HepG2 (cell line): ENCODE results near the gene MACROH2A1. TPM values are rescaled to one million over a fixed set of nuclear protein-coding genes. Genes with fewer than 3 reads are reported as not detected.

Experiments
- ARHGAP35 ChIP-seq: sonication (generic); formaldehyde crosslinking; IDR thresholded peaks from 2 replicates; pipeline ENCODE4 v1.9.0; 2022; ENCODE audit warnings: mild to moderate bottlenecking, inconsistent platforms, moderate library complexity, missing genetic modification reagents, borderline replicate concordance
- ARNTL ChIP-seq: sonication (generic); formaldehyde crosslinking; IDR thresholded peaks from 2 replicates; pipeline ENCODE4 v1.4.0; 2020; ENCODE audit warnings: mild to moderate bottlenecking, missing genetic modification reagents
- ATF7-NPFF ChIP-seq: sonication (generic); formaldehyde crosslinking; IDR thresholded peaks from 2 replicates; pipeline ENCODE4 v1.8.1; 2023; ENCODE audit warnings: mild to moderate bottlenecking, low read depth, missing genetic modification reagents, moderate library complexity
- CC2D1A ChIP-seq: sonication (generic); formaldehyde crosslinking; IDR thresholded peaks from 2 replicates; pipeline ENCODE4 v1.8.1; 2023; ENCODE audit warnings: mild to moderate bottlenecking, missing genetic modification reagents
- HES4 ChIP-seq: sonication (generic); formaldehyde crosslinking; IDR thresholded peaks from 2 replicates; pipeline ENCODE4 v1.9.0; 2021; ENCODE audit warnings: mild to moderate bottlenecking, missing genetic modification reagents, borderline replicate concordance
- HMG20B ChIP-seq: conservative IDR thresholded peaks from 2 replicates; pipeline ENCODE4 v1.6.1; 2016; ENCODE audit warnings: missing genetic modification reagents, missing compliant biosample characterization
- HNRNPK ChIP-seq: fragments of 200-400 bp; formaldehyde crosslinking; IDR thresholded peaks from 2 replicates; pipeline ENCODE4 v1.6.1; 2018; ENCODE audit warnings: low read length, low read depth, moderate library complexity, mild to moderate bottlenecking; ENCODE audit not compliant: poor library complexity, severe bottlenecking
- MTF1 ChIP-seq: sonication (generic); formaldehyde crosslinking; IDR thresholded peaks from 2 replicates; pipeline ENCODE4 v1.5.0; 2020; ENCODE audit warnings: missing genetic modification reagents
- MXD4 ChIP-seq: IDR thresholded peaks from 2 replicates; pipeline ENCODE4 v1.6.1; 2016; ENCODE audit warnings: mild to moderate bottlenecking, missing biosample characterization, missing genetic modification reagents
- PHF5A ChIP-seq: IDR thresholded peaks from one replicate; pipeline ENCODE4 v1.6.1; 2018; ENCODE audit warnings: low read depth, missing genetic modification reagents; ENCODE audit not compliant: unreplicated experiment
- SAP130 ChIP-seq: IDR thresholded peaks from 2 replicates; pipeline ENCODE4 v1.6.1; 2016; ENCODE audit warnings: low read depth
- ZNF383 ChIP-seq: sonication (generic); formaldehyde crosslinking; IDR thresholded peaks from 2 replicates; pipeline ENCODE4 v1.4.0; 2020; ENCODE audit warnings: missing genetic modification reagents, mild to moderate bottlenecking, borderline replicate concordance
- ZNF607 ChIP-seq: sonication (generic); formaldehyde crosslinking; IDR thresholded peaks from 2 replicates; pipeline ENCODE4 v1.5.1; 2020; ENCODE audit warnings: missing genetic modification reagents, mild to moderate bottlenecking, borderline replicate concordance
- ZNF644 ChIP-seq: IDR thresholded peaks from 2 replicates; pipeline ENCODE4 v1.6.1; 2016; ENCODE audit warnings: low read depth
- polyA plus RNA-seq, 8 experiments: library from polyadenylated mRNA; depleted of rRNA in 3 of 8; stranded (reverse) in 7 of 8; unstranded in 1 of 8; fragments of >200 nt; fragmentation: Illumina TruSeq in 4 of 8; extraction: Trizol in 4 of 8; gene quantifications; 2 replicates each; pipeline versions ENCODE4 v1.2.1 to v1.2.3, GENCODE V29; 2011 to 2016; ENCODE audit warnings: low read depth in 4 of 8, missing spikeins in 1 of 8, mixed read lengths in 1 of 8; ENCODE audit not compliant: insufficient read depth in 1 of 8
- total RNA-seq, 5 experiments: library from RNA; depleted of rRNA; stranded (reverse); fragments of >200 nt; fragmentation: Illumina TruSeq; extraction: Trizol; gene quantifications; 2 replicates each; pipeline ENCODE4 v1.2.3, GENCODE V29; 2016; ENCODE audit warnings: low read depth in 1 of 5
- TF ChIP-seq, protein P1 (sequence below): sonication (generic); formaldehyde crosslinking; conservative IDR thresholded peaks from 2 replicates; pipeline ENCODE4 v1.4.0; 2020; ENCODE audit warnings: missing genetic modification reagents
- TF ChIP-seq, protein P2 (sequence below): sonication (generic); formaldehyde crosslinking; conservative IDR thresholded peaks from 2 replicates; pipeline ENCODE4 v1.4.0; 2020; ENCODE audit warnings: missing genetic modification reagents
- TF ChIP-seq, protein P3 (sequence below): fragments of 450-650 bp; IDR thresholded peaks from 2 replicates; pipeline ENCODE4 v1.6.1; 2016
- TF ChIP-seq, protein P4 (sequence below): sonication (generic); formaldehyde crosslinking; IDR thresholded peaks from 2 replicates; pipeline ENCODE4 v1.8.1; 2022; ENCODE audit warnings: low read depth, mild to moderate bottlenecking, missing genetic modification reagents
- TF ChIP-seq, protein P5 (sequence below): sonication (generic); formaldehyde crosslinking; IDR thresholded peaks from 2 replicates; pipeline ENCODE4 v1.8.0; 2022; ENCODE audit warnings: missing genetic modification reagents, mild to moderate bottlenecking, borderline replicate concordance
- TF ChIP-seq, protein P6 (sequence below): sonication (generic); formaldehyde crosslinking; IDR thresholded peaks from 2 replicates; pipeline ENCODE4 v1.9.0; 2021; ENCODE audit warnings: missing genetic modification reagents, mild to moderate bottlenecking, borderline replicate concordance

MACROH2A1 gene
- total and polyA plus RNA-seq, 2 of the 13 experiments (the other 11 are each of a cell fraction or from before 2014, with no cell fraction given): 69.1 to 158 TPM

DNA sequence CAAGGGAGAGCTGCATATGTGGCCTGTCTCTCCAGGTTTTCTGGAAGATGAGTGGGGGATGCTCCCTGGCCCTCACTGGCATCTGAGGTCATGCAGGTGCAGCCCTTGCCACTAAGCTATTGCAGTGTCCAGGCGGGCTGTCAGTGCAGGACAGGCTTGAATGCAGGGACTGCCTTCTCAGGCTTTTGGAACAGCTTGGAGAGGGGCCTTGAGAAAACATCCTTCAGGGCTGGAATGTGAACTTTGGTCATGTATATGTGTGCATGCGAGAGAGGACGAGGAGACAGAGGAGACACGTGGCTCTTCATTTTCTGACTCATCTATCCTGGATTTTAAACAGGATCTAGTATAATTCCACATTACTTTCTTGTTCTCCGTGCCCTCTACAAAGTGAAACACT lies 90.3 kb downstream of the MACROH2A1 start (continued):
- no peak for TF ChIP-seq HES4
- no peak for TF ChIP-seq PHF5A (CRISPR knock-in tag)
- TF ChIP-seq SAP130 (CRISPR knock-in tag): 0 out of 2 replicates have a peak, but pooled peaks have one; percentile 27
- TF ChIP-seq HNRNPK: no peak
- TF ChIP-seq, protein P1, sequence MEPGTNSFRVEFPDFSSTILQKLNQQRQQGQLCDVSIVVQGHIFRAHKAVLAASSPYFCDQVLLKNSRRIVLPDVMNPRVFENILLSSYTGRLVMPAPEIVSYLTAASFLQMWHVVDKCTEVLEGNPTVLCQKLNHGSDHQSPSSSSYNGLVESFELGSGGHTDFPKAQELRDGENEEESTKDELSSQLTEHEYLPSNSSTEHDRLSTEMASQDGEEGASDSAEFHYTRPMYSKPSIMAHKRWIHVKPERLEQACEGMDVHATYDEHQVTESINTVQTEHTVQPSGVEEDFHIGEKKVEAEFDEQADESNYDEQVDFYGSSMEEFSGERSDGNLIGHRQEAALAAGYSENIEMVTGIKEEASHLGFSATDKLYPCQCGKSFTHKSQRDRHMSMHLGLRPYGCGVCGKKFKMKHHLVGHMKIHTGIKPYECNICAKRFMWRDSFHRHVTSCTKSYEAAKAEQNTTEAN (CRISPR knock-in tag): no peak
- TF ChIP-seq, protein P2, sequence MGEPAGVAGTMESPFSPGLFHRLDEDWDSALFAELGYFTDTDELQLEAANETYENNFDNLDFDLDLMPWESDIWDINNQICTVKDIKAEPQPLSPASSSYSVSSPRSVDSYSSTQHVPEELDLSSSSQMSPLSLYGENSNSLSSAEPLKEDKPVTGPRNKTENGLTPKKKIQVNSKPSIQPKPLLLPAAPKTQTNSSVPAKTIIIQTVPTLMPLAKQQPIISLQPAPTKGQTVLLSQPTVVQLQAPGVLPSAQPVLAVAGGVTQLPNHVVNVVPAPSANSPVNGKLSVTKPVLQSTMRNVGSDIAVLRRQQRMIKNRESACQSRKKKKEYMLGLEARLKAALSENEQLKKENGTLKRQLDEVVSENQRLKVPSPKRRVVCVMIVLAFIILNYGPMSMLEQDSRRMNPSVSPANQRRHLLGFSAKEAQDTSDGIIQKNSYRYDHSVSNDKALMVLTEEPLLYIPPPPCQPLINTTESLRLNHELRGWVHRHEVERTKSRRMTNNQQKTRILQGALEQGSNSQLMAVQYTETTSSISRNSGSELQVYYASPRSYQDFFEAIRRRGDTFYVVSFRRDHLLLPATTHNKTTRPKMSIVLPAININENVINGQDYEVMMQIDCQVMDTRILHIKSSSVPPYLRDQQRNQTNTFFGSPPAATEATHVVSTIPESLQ (CRISPR knock-in tag): no peak
- no peak for TF ChIP-seq ZNF607 (CRISPR knock-in tag)
- TF ChIP-seq MXD4 (CRISPR knock-in tag): no peak
- TF ChIP-seq CC2D1A (CRISPR knock-in tag): no peak
- no peak for TF ChIP-seq ARHGAP35 (CRISPR knock-in tag)
- TF ChIP-seq ZNF383 (CRISPR knock-in tag): no peak
- no peak for TF ChIP-seq MTF1
- TF ChIP-seq, protein P3, sequence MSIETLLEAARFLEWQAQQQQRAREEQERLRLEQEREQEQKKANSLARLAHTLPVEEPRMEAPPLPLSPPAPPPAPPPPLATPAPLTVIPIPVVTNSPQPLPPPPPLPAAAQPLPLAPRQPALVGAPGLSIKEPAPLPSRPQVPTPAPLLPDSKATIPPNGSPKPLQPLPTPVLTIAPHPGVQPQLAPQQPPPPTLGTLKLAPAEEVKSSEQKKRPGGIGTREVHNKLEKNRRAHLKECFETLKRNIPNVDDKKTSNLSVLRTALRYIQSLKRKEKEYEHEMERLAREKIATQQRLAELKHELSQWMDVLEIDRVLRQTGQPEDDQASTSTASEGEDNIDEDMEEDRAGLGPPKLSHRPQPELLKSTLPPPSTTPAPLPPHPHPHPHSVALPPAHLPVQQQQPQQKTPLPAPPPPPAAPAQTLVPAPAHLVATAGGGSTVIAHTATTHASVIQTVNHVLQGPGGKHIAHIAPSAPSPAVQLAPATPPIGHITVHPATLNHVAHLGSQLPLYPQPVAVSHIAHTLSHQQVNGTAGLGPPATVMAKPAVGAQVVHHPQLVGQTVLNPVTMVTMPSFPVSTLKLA: peak; percentile 66
- no peak for TF ChIP-seq HMG20B (CRISPR knock-in tag)
- TF ChIP-seq, protein P4, sequence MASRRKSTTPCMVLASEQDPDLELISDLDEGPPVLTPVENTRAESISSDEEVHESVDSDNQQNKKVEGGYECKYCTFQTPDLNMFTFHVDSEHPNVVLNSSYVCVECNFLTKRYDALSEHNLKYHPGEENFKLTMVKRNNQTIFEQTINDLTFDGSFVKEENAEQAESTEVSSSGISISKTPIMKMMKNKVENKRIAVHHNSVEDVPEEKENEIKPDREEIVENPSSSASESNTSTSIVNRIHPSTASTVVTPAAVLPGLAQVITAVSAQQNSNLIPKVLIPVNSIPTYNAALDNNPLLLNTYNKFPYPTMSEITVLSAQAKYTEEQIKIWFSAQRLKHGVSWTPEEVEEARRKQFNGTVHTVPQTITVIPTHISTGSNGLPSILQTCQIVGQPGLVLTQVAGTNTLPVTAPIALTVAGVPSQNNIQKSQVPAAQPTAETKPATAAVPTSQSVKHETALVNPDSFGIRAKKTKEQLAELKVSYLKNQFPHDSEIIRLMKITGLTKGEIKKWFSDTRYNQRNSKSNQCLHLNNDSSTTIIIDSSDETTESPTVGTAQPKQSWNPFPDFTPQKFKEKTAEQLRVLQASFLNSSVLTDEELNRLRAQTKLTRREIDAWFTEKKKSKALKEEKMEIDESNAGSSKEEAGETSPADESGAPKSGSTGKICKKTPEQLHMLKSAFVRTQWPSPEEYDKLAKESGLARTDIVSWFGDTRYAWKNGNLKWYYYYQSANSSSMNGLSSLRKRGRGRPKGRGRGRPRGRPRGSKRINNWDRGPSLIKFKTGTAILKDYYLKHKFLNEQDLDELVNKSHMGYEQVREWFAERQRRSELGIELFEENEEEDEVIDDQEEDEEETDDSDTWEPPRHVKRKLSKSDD (CRISPR knock-in tag): no peak
- no peak for TF ChIP-seq ATF7-NPFF (CRISPR knock-in tag)
- TF ChIP-seq, protein P5, sequence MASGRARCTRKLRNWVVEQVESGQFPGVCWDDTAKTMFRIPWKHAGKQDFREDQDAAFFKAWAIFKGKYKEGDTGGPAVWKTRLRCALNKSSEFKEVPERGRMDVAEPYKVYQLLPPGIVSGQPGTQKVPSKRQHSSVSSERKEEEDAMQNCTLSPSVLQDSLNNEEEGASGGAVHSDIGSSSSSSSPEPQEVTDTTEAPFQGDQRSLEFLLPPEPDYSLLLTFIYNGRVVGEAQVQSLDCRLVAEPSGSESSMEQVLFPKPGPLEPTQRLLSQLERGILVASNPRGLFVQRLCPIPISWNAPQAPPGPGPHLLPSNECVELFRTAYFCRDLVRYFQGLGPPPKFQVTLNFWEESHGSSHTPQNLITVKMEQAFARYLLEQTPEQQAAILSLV: 0 out of 2 replicates have a peak, but pooled peaks have one; percentile 9
- no peak for TF ChIP-seq ZNF644 (CRISPR knock-in tag)
- TF ChIP-seq, protein P6, sequence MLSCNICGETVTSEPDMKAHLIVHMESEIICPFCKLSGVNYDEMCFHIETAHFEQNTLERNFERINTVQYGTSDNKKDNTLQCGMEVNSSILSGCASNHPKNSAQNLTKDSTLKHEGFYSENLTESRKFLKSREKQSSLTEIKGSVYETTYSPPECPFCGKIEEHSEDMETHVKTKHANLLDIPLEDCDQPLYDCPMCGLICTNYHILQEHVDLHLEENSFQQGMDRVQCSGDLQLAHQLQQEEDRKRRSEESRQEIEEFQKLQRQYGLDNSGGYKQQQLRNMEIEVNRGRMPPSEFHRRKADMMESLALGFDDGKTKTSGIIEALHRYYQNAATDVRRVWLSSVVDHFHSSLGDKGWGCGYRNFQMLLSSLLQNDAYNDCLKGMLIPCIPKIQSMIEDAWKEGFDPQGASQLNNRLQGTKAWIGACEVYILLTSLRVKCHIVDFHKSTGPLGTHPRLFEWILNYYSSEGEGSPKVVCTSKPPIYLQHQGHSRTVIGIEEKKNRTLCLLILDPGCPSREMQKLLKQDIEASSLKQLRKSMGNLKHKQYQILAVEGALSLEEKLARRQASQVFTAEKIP: no peak
- TF ChIP-seq ARNTL (CRISPR knock-in tag): no peak
